KOPT-K1 (cell line): ENCODE measurements around the gene CTDNEP1.

Source experiments
- H3K27ac ChIP-seq: fragments of 200-600 bp; sonication (generic); 2 replicates; pipeline ENCODE4 v1.5.1; 2016; ENCODE audit warnings: antibody characterized with exemption, mild to moderate bottlenecking, low read depth, low read length; ENCODE audit not compliant: poor library complexity, severe bottlenecking
- H3K36me3 ChIP-seq: fragments of 200-600 bp; sonication (generic); 2 replicates; pipeline ENCODE4 v1.5.1; 2017; ENCODE audit warnings: antibody characterized with exemption, mild to moderate bottlenecking, low read length, moderate library complexity; ENCODE audit not compliant: insufficient read depth
- H3K9me3 ChIP-seq: fragments of 200-600 bp; sonication (generic); 2 replicates; pipeline ENCODE4 v1.5.1; 2017; ENCODE audit warnings: antibody characterized with exemption, low read length, mild to moderate bottlenecking; ENCODE audit not compliant: insufficient read depth, poor library complexity, severe bottlenecking

Gene CTDNEP1

GRCh38 chr17:7242717-7243452 is 8.6 kb downstream of the CTDNEP1 start:
- Histone ChIP-seq H3K27ac (peak overlapping the region; percentile 80), H3K36me3 (peaks cover 54% of the 10 kb centered on the region)

GRCh38 chr17:7241783-7242716 is 9.5 kb downstream of the CTDNEP1 start, which contains the start of gene GABARAP:
TSS of gene GABARAP (minus strand) at chr17:7242449. CDS start at chr17:7242330, 119 bp downstream.
- H3K36me3 ChIP-seq = peaks cover 54% of the 10 kb centered on the region
- no peaks in the 10 kb centered on the region for H3K9me3 ChIP-seq
- peak within 1 kb of the TSS; percentile 80 for H3K27ac ChIP-seq

More at GRCh38 chr17:7242717-7243452, 8.6 kb downstream of the CTDNEP1 start:
- no peaks in the 10 kb centered on the region for H3K9me3 ChIP-seq

GRCh38 chr17:7241090-7241733 is 10.3 kb downstream of the CTDNEP1 start:
- Histone ChIP-seq H3K9me3 (no peaks in the 10 kb centered on the region), H3K36me3 (peaks cover 54% of the 10 kb centered on the region), H3K27ac (peak overlapping the region; percentile 80)

DNA sequence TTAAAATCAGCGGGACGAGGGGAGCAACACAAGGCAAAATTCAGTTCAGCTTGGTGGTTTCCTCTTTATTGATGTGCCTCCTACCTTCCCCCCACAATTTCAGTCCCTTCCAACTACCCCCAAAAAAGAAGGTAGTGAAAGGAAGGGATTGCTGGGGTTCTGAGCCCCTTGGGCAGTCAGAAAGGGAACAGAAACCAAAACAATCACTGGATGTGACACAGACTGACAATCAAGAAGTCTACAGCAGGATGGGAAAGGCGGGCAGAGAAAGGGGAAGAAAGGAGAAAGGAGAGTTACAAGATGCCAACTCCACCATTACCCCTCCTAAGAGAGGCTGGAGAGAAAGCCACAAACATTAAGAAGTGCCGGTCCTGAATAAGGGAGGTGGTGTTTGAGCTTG is 11.2 kb downstream of the CTDNEP1 start:
- H3K36me3 ChIP-seq = peaks cover 54% of the 10 kb centered on the region
- no peaks in the 10 kb centered on the region for H3K9me3 ChIP-seq
- H3K27ac ChIP-seq = peak overlapping the region; percentile 2

DNA sequence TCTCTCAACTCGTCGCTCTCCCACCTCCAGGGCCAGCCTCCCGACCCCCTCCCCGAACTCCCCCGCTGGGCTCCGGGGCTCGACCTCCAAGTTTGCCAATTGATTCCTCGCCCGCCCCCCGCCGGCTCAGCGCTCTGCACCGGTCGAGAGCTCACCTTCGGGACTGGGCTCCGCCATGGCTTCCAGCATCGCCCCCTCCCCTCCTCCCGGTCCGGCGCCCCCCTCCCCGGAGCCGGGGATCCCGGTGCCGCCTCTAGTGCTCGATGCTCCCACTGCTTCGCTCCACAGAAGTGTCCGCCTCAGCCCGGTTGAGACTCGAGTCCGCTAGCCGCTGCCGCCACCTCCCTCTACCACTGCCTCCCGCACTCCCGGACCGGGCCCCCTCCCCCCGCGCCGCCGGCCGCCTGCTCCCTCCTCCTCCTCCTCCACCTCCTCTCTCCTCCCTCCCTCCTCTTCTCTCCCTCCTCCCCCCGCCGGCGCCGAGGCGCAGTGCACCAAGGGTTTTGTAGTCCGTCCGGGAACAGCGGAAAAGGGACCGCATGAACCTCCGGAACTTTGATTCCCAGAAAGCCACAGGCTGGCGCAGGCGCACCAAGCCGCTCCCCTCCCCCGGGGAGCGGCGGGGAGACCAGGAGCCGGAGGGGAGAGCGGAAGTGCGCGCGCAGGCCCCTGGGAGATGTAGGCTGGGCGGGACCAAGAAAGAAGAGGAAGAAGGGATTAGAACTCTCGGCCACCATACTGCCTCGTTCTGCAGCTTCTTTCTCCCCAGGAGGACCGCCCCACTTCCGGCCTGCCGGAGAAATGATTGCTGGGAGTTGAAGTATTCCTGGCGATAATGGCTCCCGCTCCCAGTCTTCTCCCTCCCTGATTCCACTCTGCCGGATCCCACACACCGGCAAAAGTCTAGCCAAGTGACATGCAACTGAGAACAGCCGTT is 12.2 kb downstream of the CTDNEP1 start, which contains the start of gene PHF23:
Gene PHF23 (minus strand): TSS at position 367 of the 937 bp plus-strand sequence. CDS start 178 bp downstream, at position 189.
- Histone ChIP-seq H3K9me3 (no peaks in the 10 kb centered on the region), H3K27ac (peak within 1 kb of the TSS; percentile 94), H3K36me3 (peaks cover 51% of the 10 kb centered on the region)

DNA sequence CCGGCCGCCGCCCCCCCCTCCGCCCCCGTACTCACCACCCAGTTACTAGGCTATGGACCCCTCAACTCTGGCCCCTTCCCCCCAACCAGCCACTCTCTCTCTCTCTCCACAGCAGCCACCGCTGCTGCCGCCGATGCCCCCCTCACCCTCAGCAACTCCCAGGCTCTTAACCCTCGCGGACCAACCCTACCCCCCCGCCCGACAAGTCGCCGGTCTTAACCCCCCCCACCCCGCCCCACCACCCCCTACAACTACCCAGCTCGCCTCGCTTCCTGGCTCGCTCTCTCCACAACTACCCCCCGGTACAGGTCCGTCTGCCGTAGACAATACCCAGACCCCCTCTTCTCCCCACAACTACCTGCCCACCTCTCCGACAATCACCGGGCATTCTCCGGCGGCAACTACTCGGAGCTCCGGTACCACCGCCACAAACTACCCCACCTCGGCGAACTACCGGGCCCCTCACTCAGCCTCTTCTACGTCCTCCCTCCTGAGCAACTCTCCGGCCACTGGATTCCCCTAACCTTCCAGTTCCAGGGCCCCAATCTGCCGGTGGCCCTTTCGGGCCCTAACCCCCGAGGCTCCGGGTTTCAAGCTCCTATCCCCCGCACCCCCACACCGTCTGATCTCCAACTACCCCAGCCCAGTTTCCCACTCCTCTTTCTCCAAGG is 13.0 kb downstream of the CTDNEP1 start:
- Histone ChIP-seq H3K27ac (peak overlapping the region; percentile 94), H3K36me3 (peaks cover 43% of the 10 kb centered on the region), H3K9me3 (no peaks in the 10 kb centered on the region)

- Histone ChIP-seq H3K27ac (peak overlapping the region; percentile 94), H3K36me3 (peaks cover 38% of the 10 kb centered on the region), H3K9me3 (no peaks in the 10 kb centered on the region)
These were observed 13.6 kb downstream of the CTDNEP1 start for GRCh38 chr17:7237761-7238419.

- H3K9me3 ChIP-seq = no peaks in the 10 kb centered on the region
- peaks cover 38% of the 10 kb centered on the region for H3K36me3 ChIP-seq
- H3K27ac ChIP-seq = peak overlapping the region; percentile 94
These were observed 14.2 kb downstream of the CTDNEP1 start for GRCh38 chr17:7237266-7237760.

- H3K27ac ChIP-seq = peak overlapping the region; percentile 94
- H3K9me3 ChIP-seq = no peaks in the 10 kb centered on the region
- peaks cover 38% of the 10 kb centered on the region for H3K36me3 ChIP-seq
These were observed 14.7 kb downstream of the CTDNEP1 start for GRCh38 chr17:7236808-7237207.

DNA sequence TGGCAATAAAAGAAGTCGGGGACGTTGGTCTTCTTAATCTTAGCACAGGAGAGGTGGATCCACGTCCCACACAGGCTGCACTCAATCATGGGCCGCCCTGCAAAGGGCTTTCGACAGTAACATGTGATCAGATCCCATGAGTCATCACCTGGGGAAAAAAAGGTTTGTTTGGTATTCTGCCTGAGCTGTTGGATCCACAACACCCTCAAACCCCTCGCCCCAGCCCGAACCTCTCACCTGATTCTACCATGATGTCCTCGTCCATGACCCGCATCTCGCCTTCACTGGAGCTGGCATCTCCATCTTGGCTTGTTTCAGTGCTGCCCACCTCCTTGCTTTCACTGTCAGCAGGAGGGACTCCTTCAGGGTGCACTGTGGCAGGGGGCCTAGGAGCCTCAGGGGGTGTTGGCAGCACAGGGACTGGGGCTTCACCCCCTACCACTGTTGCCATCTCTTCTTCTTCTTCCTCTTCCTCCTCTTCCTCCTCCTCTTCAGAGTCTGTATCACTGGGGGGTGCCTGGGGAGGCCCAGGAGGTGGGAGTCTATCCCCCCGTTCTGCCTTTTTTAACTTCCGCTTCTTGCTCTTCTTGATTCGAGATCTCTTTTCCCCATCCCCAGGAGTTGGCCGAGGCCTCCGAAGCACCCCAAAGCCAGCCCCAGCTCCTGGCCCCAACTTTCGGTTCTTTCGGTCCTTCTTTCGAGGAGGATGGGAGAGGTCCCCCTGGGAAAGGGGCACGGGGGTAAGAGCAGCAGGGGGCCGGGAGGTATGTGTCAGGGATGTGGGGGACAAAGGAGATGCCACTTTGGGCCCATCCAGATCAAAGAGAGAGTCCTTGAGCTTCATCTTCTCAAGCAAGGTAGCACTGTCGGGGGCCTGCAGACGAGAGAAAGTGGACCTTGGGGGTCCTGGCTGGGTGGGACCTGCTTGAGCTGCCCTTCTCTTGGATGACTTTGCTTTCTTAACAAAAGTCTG is 15.6 kb downstream of the CTDNEP1 start:
- Histone ChIP-seq H3K36me3 (peaks cover 40% of the 10 kb centered on the region), H3K27ac (no peak overlapping the region), H3K9me3 (no peaks in the 10 kb centered on the region)

DNA sequence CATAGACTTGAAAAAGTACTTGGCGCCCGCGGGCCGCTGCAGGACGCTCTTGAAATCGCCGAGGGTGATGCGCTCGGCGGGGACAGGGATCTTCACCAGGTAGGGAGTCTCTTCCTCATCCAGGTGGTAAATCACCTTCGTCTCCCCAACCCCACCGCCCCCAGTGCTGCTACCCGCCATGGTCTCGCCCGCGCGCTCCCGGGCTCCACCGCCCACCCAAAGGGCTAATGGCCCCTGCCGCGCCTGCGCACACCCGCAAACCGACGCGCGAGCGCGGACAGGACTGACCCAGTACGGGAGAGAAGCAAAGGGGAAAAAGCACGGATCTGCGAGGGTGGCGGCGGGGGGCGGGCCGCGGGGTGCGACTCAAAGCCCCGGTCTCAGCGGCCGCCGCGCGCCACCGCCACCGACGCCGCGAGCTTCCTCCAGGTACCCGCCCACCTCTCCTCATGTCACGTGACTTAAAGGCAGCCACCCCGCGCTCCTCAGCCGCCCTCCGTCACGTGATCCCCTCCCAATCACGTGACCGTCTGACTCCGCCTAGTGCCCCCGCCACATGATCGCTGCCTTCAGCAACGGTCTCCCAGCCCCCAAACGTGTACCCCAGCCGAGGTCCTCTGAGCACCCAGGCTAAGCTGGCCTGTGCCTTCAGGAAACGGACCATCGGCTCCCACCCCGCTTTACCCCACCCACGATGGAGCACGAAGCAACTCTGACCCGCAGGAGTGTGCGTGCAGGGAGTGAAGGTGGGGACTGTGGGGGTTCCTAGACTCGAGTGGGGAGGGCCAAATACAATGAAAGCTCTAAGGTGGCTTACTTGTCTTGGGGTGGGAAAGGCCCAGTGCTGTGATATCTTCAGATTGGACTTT is 17.2 kb downstream of the CTDNEP1 start, which contains the start of gene DVL2:
Gene DVL2 (minus strand): TSS at position 435 of the 869 bp plus-strand sequence. CDS start 255 bp downstream, at position 180.
- peaks cover 46% of the 10 kb centered on the region for H3K36me3 ChIP-seq
- peak within 1 kb of the TSS; percentile 82 for H3K27ac ChIP-seq
- H3K9me3 ChIP-seq = no peaks in the 10 kb centered on the region
